Cardiac muscle cell (in vitro differentiated cells and primary cell): Measurements from ENCODE around the gene OCIAD2. TPM values are rescaled to one million over a fixed set of nuclear protein-coding genes. Genes with fewer than 3 reads are reported as not detected.
"Not testable (repeated sequence)": the region's sequence is repeated elsewhere in the genome, so short reads cannot be mapped to it uniquely, and the experiment has no call there.

ENCODE experiments used
- DNase-seq, 2 donors: peaks; one replicate each; pipeline versions ENCODE4 v3.0.0 to v3.0.0-alpha.2; 2010 to 2017; ENCODE audit warnings: low read depth in 1 of 2, low spot score in 1 of 2
- H3K27ac ChIP-seq: fragments of 200-600 bp; sonication (generic); 2 replicates; pipeline ENCODE4 v1.5.1; 2016
- H3K27me3 ChIP-seq: fragments of 200-600 bp; sonication (generic); 2 replicates; pipeline ENCODE4 v1.6.0; 2016; ENCODE audit warnings: control low read depth
- H3K36me3 ChIP-seq: fragments of 200-600 bp; sonication (generic); 2 replicates; pipeline ENCODE4 v1.5.1; 2016; ENCODE audit warnings: control low read depth
- H3K4me1 ChIP-seq: fragments of 200-600 bp; sonication (generic); 2 replicates; pipeline ENCODE4 v1.8.1; 2017; ENCODE audit warnings: low read depth, mild to moderate bottlenecking, mixed run types
- H3K4me3 ChIP-seq: fragments of 200-600 bp; sonication (generic); 2 replicates; pipeline ENCODE4 v1.5.1; 2016; ENCODE audit warnings: mild to moderate bottlenecking
- H3K9me3 ChIP-seq: fragments of 200-600 bp; sonication (generic); 2 replicates; pipeline ENCODE4 v1.5.1; 2017; ENCODE audit warnings: low read depth, mild to moderate bottlenecking, control low read depth
- CTCF ChIP-seq: IDR thresholded peaks from 2 replicates; pipeline ENCODE4 v1.5.1; 2012; ENCODE audit warnings: low read depth, mild to moderate bottlenecking, low read length
- polyA plus RNA-seq: library from polyadenylated mRNA; unstranded; fragments of >200 nt; fragmentation: Nextera tagmentation; extraction: Ambion mirVana; gene quantifications from 2 replicates; pipeline ENCODE4 v1.2.1, GENCODE V29; 2016
- total RNA-seq: library from RNA; depleted of rRNA; stranded (reverse); fragments of >200 nt; gene quantifications from 2 replicates; pipeline ENCODE4 v1.2.3, GENCODE V29; 2016

The OCIAD2 gene
- total and polyA plus RNA-seq, 2 experiments from 2014 or later, result 14.5 to 88.0 TPM

- no peaks in the 10 kb centered on the region for H3K4me1 ChIP-seq
- no peak for TF ChIP-seq CTCF
- no peaks in the 10 kb centered on the region for H3K36me3 ChIP-seq
- H3K4me3 ChIP-seq, result no peak overlapping the region
- no peaks in the 10 kb centered on the region for H3K27me3 ChIP-seq
- DNase-seq, result no peak
- no peaks in the 10 kb centered on the region for H3K9me3 ChIP-seq
- no peak overlapping the region for H3K27ac ChIP-seq
Observed at GRCh38 chr4:48937033-48937432, 30.5 kb upstream of the OCIAD2 start.

- no peak for DNase-seq
Observed at GRCh38 chr4:48931459-48931858, 24.9 kb upstream of the OCIAD2 start.

GRCh38 chr4:48930654-48931053, 24.1 kb upstream of the OCIAD2 start:
- H3K4me1 ChIP-seq, result no peaks in the 10 kb centered on the region
- H3K27me3 ChIP-seq, result no peaks in the 10 kb centered on the region
- no peak overlapping the region for H3K27ac ChIP-seq
- no peak for DNase-seq
- H3K36me3 ChIP-seq, result no peaks in the 10 kb centered on the region
- H3K9me3 ChIP-seq, result no peaks in the 10 kb centered on the region
- no peak overlapping the region for H3K4me3 ChIP-seq
- TF ChIP-seq CTCF, result no peak

More at GRCh38 chr4:48931459-48931858, 24.9 kb upstream of the OCIAD2 start:
- Histone ChIP-seq H3K27ac (no peak overlapping the region), H3K9me3 (no peaks in the 10 kb centered on the region), H3K27me3 (no peaks in the 10 kb centered on the region), H3K4me1 (no peaks in the 10 kb centered on the region), H3K36me3 (no peaks in the 10 kb centered on the region), H3K4me3 (no peak overlapping the region)
- TF ChIP-seq CTCF, result peak; percentile 7

- no peak for DNase-seq
- no peak for TF ChIP-seq CTCF
- no peak overlapping the region for H3K4me3 ChIP-seq
- no peaks in the 10 kb centered on the region for H3K4me1 ChIP-seq
- no peaks in the 10 kb centered on the region for H3K9me3 ChIP-seq
- H3K36me3 ChIP-seq, result no peaks in the 10 kb centered on the region
- H3K27ac ChIP-seq, result no peak overlapping the region
- H3K27me3 ChIP-seq, result no peaks in the 10 kb centered on the region
Observed at GRCh38 chr4:48924416-48924815, 17.8 kb upstream of the OCIAD2 start.

- H3K4me3 ChIP-seq, H3K4me1 ChIP-seq, H3K9me3 ChIP-seq, DNase-seq, H3K27ac ChIP-seq, H3K27me3 ChIP-seq, H3K36me3 ChIP-seq: not testable (repeated sequence)
Observed at GRCh38 chr4:48923065-48923464, 16.5 kb upstream of the OCIAD2 start.

GRCh38 chr4:48914311-48914710, 7.7 kb upstream of the OCIAD2 start:
- no peak overlapping the region for H3K27ac ChIP-seq

More at GRCh38 chr4:48914311-48914710, 7.7 kb upstream of the OCIAD2 start:
- no peak for DNase-seq
- H3K36me3 ChIP-seq, result no peaks in the 10 kb centered on the region
- H3K9me3 ChIP-seq, result no peaks in the 10 kb centered on the region
- no peak for TF ChIP-seq CTCF
- H3K4me3 ChIP-seq, result no peak overlapping the region
- no peaks in the 10 kb centered on the region for H3K27me3 ChIP-seq
- no peaks in the 10 kb centered on the region for H3K4me1 ChIP-seq
